OCI-LY1 (cell line): Measurements from ENCODE around the gene PRRX1.

Source experiments
- CTCF ChIP-seq: fragments of 200-600 bp; sonication (generic), shearing (Covaris generic); IDR thresholded peaks from 2 replicates; pipeline ENCODE4 v1.5.1; 2017; ENCODE audit warnings: mild to moderate bottlenecking, antibody characterized with exemption, low read length, moderate library complexity, mixed read lengths
- EZH2 ChIP-seq: fragments of 200-600 bp; sonication (generic), shearing (Covaris generic); IDR thresholded peaks from 2 replicates; pipeline ENCODE4 v1.8.0; 2017; ENCODE audit warnings: borderline replicate concordance, mixed run types, mild to moderate bottlenecking, antibody characterized with exemption, low read length, moderate library complexity, mixed read lengths

DNA sequence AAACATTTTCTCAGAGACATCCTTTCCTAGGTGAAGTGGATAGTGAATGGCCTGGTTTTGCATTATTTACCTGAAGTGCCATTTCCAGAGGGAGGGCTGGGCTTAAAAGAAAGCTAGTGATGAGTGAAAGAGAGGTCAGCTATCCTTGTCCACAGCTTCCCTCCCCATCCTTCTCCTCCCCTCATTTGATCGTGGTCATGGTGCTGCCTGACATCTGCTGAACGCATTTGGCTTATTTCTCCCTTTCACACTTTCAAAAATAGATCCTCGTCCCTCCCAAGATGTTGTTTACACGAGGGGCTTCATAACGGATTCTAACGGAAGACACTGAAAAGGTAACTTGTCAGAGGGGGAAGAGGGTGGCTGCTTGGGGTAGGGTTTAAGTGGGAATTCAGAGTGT is 66.1 kb downstream of the PRRX1 start:
- TF ChIP-seq CTCF (no peak), EZH2 (no peak)
